ENCODE results near the gene LRP1-AS.
A peak's percentile ranks its signal among the peaks of the same experiment; 100 is the strongest.

LRP1-AS gene

GRCh38 chr12:57195611-57196371 lies 48.4 kb upstream of the LRP1-AS start:
- Histone ChIP-seq H3K27ac (ENCODE audit: low read length) (no peak overlapping the region), H3K27me3 (replicated peaks; ENCODE audit: insufficient read depth, low read length) (peaks cover 85% of the 10 kb centered on the region), H4K20me1 (ENCODE audit: insufficient read depth, low read length) (no peaks in the 10 kb centered on the region), H2AFZ (ENCODE audit: low read length) (no peak overlapping the region), H3K9ac (ENCODE audit: low read length) (no peak overlapping the region), H3K9me3 (replicated peaks; ENCODE audit: insufficient read depth, low read length) (no peaks in the 10 kb centered on the region), H3K9me2 (replicated peaks; ENCODE audit: insufficient read depth, low read length) (no peaks in the 10 kb centered on the region), H3K4me2 (ENCODE audit: low read depth, low read length) (no peak overlapping the region), H3K4me1 (ENCODE audit: low read length) (no peaks in the 10 kb centered on the region), H3K79me2 (ENCODE audit: low read length) (no peaks in the 10 kb centered on the region), H3F3A (ENCODE audit: insufficient read depth, low read length) (no peaks in the 10 kb centered on the region), H3K4me3 (ENCODE audit: low read length) (no peak overlapping the region), H3K36me3 (replicated peaks; ENCODE audit: insufficient read depth, low read length) (no peaks in the 10 kb centered on the region)
- peak; percentile 26 for TF ChIP-seq CTCF (IDR thresholded peaks at IDR 0.05; ENCODE audit: low read length)
- no peak for TF ChIP-seq EZH2phosphoT487 (IDR thresholded peaks at IDR 0.05; ENCODE audit: low read length)
- DNase-seq: peak; percentile 55

- Histone ChIP-seq H2AFZ (ENCODE audit: low read length) (no peak overlapping the region), H4K20me1 (ENCODE audit: insufficient read depth, low read length) (no peaks in the 10 kb centered on the region), H3K4me1 (ENCODE audit: low read length) (no peaks in the 10 kb centered on the region), H3K9ac (ENCODE audit: low read length) (no peak overlapping the region), H3K79me2 (ENCODE audit: low read length) (no peaks in the 10 kb centered on the region), H3K9me2 (replicated peaks; ENCODE audit: insufficient read depth, low read length) (no peaks in the 10 kb centered on the region), H3K9me3 (replicated peaks; ENCODE audit: insufficient read depth, low read length) (no peaks in the 10 kb centered on the region), H3K4me2 (ENCODE audit: low read depth, low read length) (no peak overlapping the region), H3K27ac (ENCODE audit: low read length) (no peak overlapping the region), H3K4me3 (ENCODE audit: low read length) (no peak overlapping the region), H3K27me3 (replicated peaks; ENCODE audit: insufficient read depth, low read length) (peaks cover 81% of the 10 kb centered on the region), H3K36me3 (replicated peaks; ENCODE audit: insufficient read depth, low read length) (no peaks in the 10 kb centered on the region), H3F3A (ENCODE audit: insufficient read depth, low read length) (no peaks in the 10 kb centered on the region)
- TF ChIP-seq EZH2 (optimal IDR thresholded peaks at IDR 0.05; ENCODE audit: low read depth, low read length): no peak
- no peak for TF ChIP-seq EZH2phosphoT487 (IDR thresholded peaks at IDR 0.05; ENCODE audit: low read length)
- TF ChIP-seq CTCF (IDR thresholded peaks at IDR 0.05; ENCODE audit: low read length): no peak
- DNase-seq: no peak
Observed at GRCh38 chr12:57195186-57195585, 47.8 kb upstream of the LRP1-AS start.

GRCh38 chr12:57194253-57194652 lies 46.8 kb upstream of the LRP1-AS start:
- Histone ChIP-seq H3K36me3 (replicated peaks; ENCODE audit: insufficient read depth, low read length) (no peaks in the 10 kb centered on the region), H3K4me2 (ENCODE audit: low read depth, low read length) (no peak overlapping the region), H3K9me2 (replicated peaks; ENCODE audit: insufficient read depth, low read length) (no peaks in the 10 kb centered on the region), H3K27ac (ENCODE audit: low read length) (no peak overlapping the region), H3K4me3 (ENCODE audit: low read length) (no peak overlapping the region), H3K4me1 (ENCODE audit: low read length) (no peaks in the 10 kb centered on the region), H3F3A (ENCODE audit: insufficient read depth, low read length) (no peaks in the 10 kb centered on the region), H3K27me3 (replicated peaks; ENCODE audit: insufficient read depth, low read length) (peaks cover 73% of the 10 kb centered on the region), H3K79me2 (ENCODE audit: low read length) (no peaks in the 10 kb centered on the region), H3K9ac (ENCODE audit: low read length) (no peak overlapping the region), H4K20me1 (ENCODE audit: insufficient read depth, low read length) (no peaks in the 10 kb centered on the region), H3K9me3 (replicated peaks; ENCODE audit: insufficient read depth, low read length) (no peaks in the 10 kb centered on the region), H2AFZ (ENCODE audit: low read length) (no peak overlapping the region)
- no peak for DNase-seq
- TF ChIP-seq CTCF (IDR thresholded peaks at IDR 0.05; ENCODE audit: low read length): no peak

Data from MM.1S (cell line).